Measurements from ENCODE around the gene HDAC4. TPM values are rescaled to one million over a fixed set of nuclear protein-coding genes. Genes with fewer than 3 reads are reported as not detected.

HDAC4 gene
- total and polyA plus RNA-seq, 9 of the 15 experiments (the other 6 are each of a cell fraction or from before 2014, with no cell fraction given): 0.11 to 20.2 (median 4.0) TPM

DNA sequence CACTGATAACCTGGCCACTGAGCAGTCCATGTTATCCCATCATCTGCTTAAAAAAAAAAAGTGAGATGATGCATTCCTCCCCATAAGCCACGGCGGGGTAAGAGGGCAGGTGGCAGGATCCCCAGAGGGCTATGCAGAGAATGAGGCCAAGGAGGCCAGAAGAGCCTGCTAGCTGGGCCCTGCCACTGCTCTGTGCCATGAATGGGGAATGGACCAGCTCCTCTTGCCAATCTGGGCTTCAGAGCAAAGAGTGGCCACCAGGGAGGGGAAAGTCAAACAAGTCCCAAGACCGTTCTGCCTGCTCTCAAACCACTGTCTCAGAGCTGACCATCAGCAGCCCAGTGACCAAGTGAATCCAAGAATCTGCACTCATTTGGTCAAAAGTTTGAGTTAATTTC lies 350.6 kb downstream of the HDAC4 start:
- no peak for FAIRE-seq
- BruUV-seq (replicated peaks): no TSS peak

DNA sequence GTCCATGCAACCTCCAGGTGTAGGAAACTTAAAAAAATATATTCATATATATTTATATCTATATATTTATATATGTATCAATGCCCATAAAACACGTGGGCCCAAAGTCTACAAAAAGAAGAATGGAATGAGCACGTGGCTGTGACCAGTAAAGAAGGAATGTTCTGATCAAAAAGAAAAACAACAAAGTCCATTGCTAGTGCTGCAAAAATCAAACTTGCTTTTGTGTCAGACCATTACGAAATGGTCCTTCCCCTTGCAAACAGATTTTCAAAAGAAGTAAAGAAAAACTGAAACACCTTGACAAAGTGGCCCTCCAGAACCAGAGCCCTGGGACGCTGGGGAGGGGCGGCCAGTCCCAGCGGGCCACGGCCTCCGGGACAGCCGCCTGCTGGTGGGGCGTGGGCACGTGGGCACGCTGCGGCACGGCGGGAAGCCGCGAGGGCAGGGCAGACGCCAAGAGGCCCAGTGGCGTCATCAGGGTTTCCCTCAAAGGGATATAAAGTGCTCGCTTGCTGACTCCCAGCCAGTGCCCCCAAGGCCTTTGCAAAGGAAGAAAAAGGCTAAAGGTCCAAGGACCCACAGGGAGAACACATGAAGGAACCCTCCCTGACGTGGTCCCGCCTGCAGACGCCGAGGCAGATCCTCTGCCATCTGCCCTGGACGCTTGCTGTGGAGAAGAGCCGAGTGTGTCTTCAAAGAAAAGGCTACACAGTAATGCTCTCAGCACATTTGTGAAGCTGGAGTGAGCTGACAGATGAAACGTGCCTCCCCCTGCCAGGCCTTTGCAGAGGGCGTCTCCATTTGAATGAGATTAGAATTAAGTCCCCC lies 351.2 kb downstream of the HDAC4 start:
- ChIA-PET CTCF (ENCODE audit: low intra/inter-chr PET ratio) (no interaction called here), POLR2A (no interaction called here)
- WGBS (ENCODE audit: insufficient coverage, low coverage, missing lambda C conversion rate): 44% methylated on average over 9 of the region's 28 CpGs
- Histone ChIP-seq H3K4me3 (no peak overlapping the region), H3K36me3 (ENCODE audit: control insufficient read depth, insufficient read depth, low read length) (no peaks in the 10 kb centered on the region), H4K20me1 (replicated peaks; ENCODE audit: control insufficient read depth, insufficient read depth, low read length) (no peaks in the 10 kb centered on the region), H3K27me3 (ENCODE audit: control insufficient read depth in 2 of 2, insufficient read depth in 2 of 2, low read length in 2 of 2) (peaks cover 0 to under 1% of the 10 kb centered on the region in 2 experiments; a peak in 2 of 5 replicates), H3K4me2 (ENCODE audit: insufficient read depth, low read length) (no peak overlapping the region), H2AFZ (ENCODE audit: low read depth, low read length) (no peak overlapping the region), H3K9me3 (replicated peaks; ENCODE audit: control insufficient read depth, insufficient read depth, low read depth, low read length) (no peaks in the 10 kb centered on the region), H3K4me1 (replicated peaks in 1 of 2; ENCODE audit: control insufficient read depth in 2 of 2, insufficient read depth in 2 of 2, low read length in 2 of 2) (peaks cover 0 to 10% of the 10 kb centered on the region in 2 experiments; a peak in 2 of 5 replicates), H3K9ac (ENCODE audit: insufficient read depth in 1 of 2, low read depth in 2 of 2, low read length in 2 of 2) (no peak overlapping the region), H3K79me2 (ENCODE audit: control insufficient read depth, insufficient read depth, low read length) (no peaks in the 10 kb centered on the region), H3K9me1 (ENCODE audit: control insufficient read depth, insufficient read depth, low read length) (no peaks in the 10 kb centered on the region), H3K27ac (ENCODE audit: extremely low read depth, low read depth, low read length) (no peak overlapping the region)
- in situ Hi-C loops (cut with MboI) (no loop called here), intact Hi-C loops (cut with micrococcal nuclease) (no loop called here)
- FAIRE-seq: no peak
- TF ChIP-seq POLR2G (IDR thresholded peaks at IDR 0.05; ENCODE audit: low read depth, low read length): 0 out of 2 replicates have a peak, but pooled peaks have one; percentile 30
- no peak for TF ChIP-seq BACH1 (tag; IDR thresholded peaks at IDR 0.05)
- TF ChIP-seq, protein P1, sequence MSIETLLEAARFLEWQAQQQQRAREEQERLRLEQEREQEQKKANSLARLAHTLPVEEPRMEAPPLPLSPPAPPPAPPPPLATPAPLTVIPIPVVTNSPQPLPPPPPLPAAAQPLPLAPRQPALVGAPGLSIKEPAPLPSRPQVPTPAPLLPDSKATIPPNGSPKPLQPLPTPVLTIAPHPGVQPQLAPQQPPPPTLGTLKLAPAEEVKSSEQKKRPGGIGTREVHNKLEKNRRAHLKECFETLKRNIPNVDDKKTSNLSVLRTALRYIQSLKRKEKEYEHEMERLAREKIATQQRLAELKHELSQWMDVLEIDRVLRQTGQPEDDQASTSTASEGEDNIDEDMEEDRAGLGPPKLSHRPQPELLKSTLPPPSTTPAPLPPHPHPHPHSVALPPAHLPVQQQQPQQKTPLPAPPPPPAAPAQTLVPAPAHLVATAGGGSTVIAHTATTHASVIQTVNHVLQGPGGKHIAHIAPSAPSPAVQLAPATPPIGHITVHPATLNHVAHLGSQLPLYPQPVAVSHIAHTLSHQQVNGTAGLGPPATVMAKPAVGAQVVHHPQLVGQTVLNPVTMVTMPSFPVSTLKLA (conservative IDR thresholded peaks at IDR 0.05): no peak
- no peak for DNase-seq (ENCODE audit: extremely low read depth in 1 of 4, low spot score in 3 of 4)
- no TSS peak for BruUV-seq (replicated peaks)
- no peak for ATAC-seq

More for the DNA sequence above, 350.6 kb downstream of the HDAC4 start:
- ChIA-PET POLR2A (no interaction called here), CTCF (ENCODE audit: low intra/inter-chr PET ratio) (no interaction called here)
- Histone ChIP-seq H3K4me2 (ENCODE audit: insufficient read depth, low read length) (no peak overlapping the region), H3K4me3 (no peak overlapping the region), H3K9ac (ENCODE audit: insufficient read depth in 1 of 2, low read depth in 2 of 2, low read length in 2 of 2) (no peak overlapping the region), H2AFZ (ENCODE audit: low read depth, low read length) (no peak overlapping the region), H3K9me1 (ENCODE audit: control insufficient read depth, insufficient read depth, low read length) (no peaks in the 10 kb centered on the region), H3K36me3 (ENCODE audit: control insufficient read depth, insufficient read depth, low read length) (no peaks in the 10 kb centered on the region), H3K27me3 (ENCODE audit: control insufficient read depth in 2 of 2, insufficient read depth in 2 of 2, low read length in 2 of 2) (no peaks in the 10 kb centered on the region), H4K20me1 (replicated peaks; ENCODE audit: control insufficient read depth, insufficient read depth, low read length) (no peaks in the 10 kb centered on the region), H3K27ac (ENCODE audit: extremely low read depth, low read depth, low read length) (no peak overlapping the region), H3K9me3 (replicated peaks; ENCODE audit: control insufficient read depth, insufficient read depth, low read depth, low read length) (no peaks in the 10 kb centered on the region), H3K4me1 (replicated peaks in 1 of 2; ENCODE audit: control insufficient read depth in 2 of 2, insufficient read depth in 2 of 2, low read length in 2 of 2) (peaks cover 0 to 10% of the 10 kb centered on the region in 2 experiments; a peak in 2 of 5 replicates), H3K79me2 (ENCODE audit: control insufficient read depth, insufficient read depth, low read length) (no peaks in the 10 kb centered on the region)
- TF ChIP-seq, protein P2, sequence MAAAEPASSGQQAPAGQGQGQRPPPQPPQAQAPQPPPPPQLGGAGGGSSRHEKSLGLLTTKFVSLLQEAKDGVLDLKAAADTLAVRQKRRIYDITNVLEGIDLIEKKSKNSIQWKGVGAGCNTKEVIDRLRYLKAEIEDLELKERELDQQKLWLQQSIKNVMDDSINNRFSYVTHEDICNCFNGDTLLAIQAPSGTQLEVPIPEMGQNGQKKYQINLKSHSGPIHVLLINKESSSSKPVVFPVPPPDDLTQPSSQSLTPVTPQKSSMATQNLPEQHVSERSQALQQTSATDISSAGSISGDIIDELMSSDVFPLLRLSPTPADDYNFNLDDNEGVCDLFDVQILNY (CRISPR knock-in tag; IDR thresholded peaks at IDR 0.05): no peak
- TF ChIP-seq ZSCAN32 (CRISPR knock-in tag; IDR thresholded peaks at IDR 0.05) (no peak), NCOA6 (IDR thresholded peaks at IDR 0.05) (no peak), ZBTB8A (IDR thresholded peaks at IDR 0.05; ENCODE audit: partially characterized antibody) (no peak), MTA1 (IDR thresholded peaks at IDR 0.05; ENCODE audit: borderline replicate concordance) (no peak)
- intact Hi-C loops (cut with micrococcal nuclease) (no loop called here), in situ Hi-C loops (cut with MboI) (no loop called here)
- 80% methylated on average over 1 of the region's 3 CpGs for WGBS (ENCODE audit: insufficient coverage, low coverage, missing lambda C conversion rate)
- ATAC-seq (no peak), DNase-seq (ENCODE audit: extremely low read depth in 1 of 4, low spot score in 3 of 4) (no peak)
